Panc1 (cell line): Measurements from ENCODE around the gene SORCS1.

Experiments used
- POLR2AphosphoS5 ChIP-seq: IDR thresholded peaks from 2 replicates; pipeline ENCODE4 v1.6.1; 2012; ENCODE audit warnings: mild to moderate bottlenecking, low read depth, low read length, moderate library complexity
- SIN3A ChIP-seq: IDR thresholded peaks from 2 replicates; pipeline ENCODE4 v1.6.1; 2012; ENCODE audit warnings: low read depth, mild to moderate bottlenecking, low read length, moderate library complexity, borderline replicate concordance; ENCODE audit not compliant: insufficient read depth
- TF ChIP-seq, protein P1 (sequence below): fragments of 450-650 bp; IDR thresholded peaks from 2 replicates; pipeline ENCODE4 v1.5.1; 2017; ENCODE audit warnings: mild to moderate bottlenecking
- TF ChIP-seq, protein P2 (sequence below), 2 experiments: IDR thresholded peaks; 2 replicates each; pipeline ENCODE4 v1.6.1; 2011 to 2012; ENCODE audit warnings: low read depth in 2 of 2, control low read depth in 1 of 2, low read length in 1 of 2, mild to moderate bottlenecking in 1 of 2, moderate library complexity in 1 of 2; ENCODE audit not compliant: insufficient read depth in 1 of 2

DNA sequence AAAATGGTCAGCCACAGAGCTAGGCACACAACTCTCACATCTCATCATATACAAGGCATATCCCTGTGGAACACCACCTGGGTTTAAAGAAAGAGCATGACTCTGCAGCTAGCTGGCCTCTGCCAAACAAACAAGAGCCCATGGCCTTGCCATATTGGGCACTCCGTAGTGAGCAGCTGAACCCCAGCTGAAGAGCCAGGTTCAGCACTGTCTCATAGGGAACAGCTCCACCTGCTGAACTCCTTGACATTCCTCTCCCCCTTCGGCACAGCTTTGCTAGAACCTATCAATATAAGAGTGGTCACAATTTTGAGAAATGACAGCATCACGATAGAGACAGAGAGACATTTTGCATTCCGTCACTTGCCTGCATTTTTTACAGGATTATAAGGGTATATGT lies 20.0 kb downstream of the SORCS1 start:
- TF ChIP-seq, protein P1, sequence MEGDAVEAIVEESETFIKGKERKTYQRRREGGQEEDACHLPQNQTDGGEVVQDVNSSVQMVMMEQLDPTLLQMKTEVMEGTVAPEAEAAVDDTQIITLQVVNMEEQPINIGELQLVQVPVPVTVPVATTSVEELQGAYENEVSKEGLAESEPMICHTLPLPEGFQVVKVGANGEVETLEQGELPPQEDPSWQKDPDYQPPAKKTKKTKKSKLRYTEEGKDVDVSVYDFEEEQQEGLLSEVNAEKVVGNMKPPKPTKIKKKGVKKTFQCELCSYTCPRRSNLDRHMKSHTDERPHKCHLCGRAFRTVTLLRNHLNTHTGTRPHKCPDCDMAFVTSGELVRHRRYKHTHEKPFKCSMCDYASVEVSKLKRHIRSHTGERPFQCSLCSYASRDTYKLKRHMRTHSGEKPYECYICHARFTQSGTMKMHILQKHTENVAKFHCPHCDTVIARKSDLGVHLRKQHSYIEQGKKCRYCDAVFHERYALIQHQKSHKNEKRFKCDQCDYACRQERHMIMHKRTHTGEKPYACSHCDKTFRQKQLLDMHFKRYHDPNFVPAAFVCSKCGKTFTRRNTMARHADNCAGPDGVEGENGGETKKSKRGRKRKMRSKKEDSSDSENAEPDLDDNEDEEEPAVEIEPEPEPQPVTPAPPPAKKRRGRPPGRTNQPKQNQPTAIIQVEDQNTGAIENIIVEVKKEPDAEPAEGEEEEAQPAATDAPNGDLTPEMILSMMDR: no peak
- TF ChIP-seq, protein P2, sequence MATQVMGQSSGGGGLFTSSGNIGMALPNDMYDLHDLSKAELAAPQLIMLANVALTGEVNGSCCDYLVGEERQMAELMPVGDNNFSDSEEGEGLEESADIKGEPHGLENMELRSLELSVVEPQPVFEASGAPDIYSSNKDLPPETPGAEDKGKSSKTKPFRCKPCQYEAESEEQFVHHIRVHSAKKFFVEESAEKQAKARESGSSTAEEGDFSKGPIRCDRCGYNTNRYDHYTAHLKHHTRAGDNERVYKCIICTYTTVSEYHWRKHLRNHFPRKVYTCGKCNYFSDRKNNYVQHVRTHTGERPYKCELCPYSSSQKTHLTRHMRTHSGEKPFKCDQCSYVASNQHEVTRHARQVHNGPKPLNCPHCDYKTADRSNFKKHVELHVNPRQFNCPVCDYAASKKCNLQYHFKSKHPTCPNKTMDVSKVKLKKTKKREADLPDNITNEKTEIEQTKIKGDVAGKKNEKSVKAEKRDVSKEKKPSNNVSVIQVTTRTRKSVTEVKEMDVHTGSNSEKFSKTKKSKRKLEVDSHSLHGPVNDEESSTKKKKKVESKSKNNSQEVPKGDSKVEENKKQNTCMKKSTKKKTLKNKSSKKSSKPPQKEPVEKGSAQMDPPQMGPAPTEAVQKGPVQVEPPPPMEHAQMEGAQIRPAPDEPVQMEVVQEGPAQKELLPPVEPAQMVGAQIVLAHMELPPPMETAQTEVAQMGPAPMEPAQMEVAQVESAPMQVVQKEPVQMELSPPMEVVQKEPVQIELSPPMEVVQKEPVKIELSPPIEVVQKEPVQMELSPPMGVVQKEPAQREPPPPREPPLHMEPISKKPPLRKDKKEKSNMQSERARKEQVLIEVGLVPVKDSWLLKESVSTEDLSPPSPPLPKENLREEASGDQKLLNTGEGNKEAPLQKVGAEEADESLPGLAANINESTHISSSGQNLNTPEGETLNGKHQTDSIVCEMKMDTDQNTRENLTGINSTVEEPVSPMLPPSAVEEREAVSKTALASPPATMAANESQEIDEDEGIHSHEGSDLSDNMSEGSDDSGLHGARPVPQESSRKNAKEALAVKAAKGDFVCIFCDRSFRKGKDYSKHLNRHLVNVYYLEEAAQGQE (IDR thresholded peaks at IDR 0.05; ENCODE audit: insufficient read depth in 1 of 2, low read depth in 2 of 2, low read length in 1 of 2): peak; percentile 38 to 47; a peak in 2 of 4 replicates
- TF ChIP-seq POLR2AphosphoS5 (no peak), SIN3A (no peak)
